ENCODE results near the gene SPEF1.

The SPEF1 gene

GRCh38 chr20:3729811-3730540 is 51.3 kb downstream of the SPEF1 start:
- DNase-seq (ENCODE audit: low read depth) = no peak
- no peak for TF ChIP-seq CTCF (IDR thresholded peaks at IDR 0.05; ENCODE audit: insufficient read depth, low read depth, low read length, missing control alignments)
- no peak overlapping the region for H3K4me3 ChIP-seq (ENCODE audit: low read length)

GRCh38 chr20:3729378-3729777 is 51.9 kb downstream of the SPEF1 start:
- TF ChIP-seq CTCF (IDR thresholded peaks at IDR 0.05; ENCODE audit: insufficient read depth, low read depth, low read length, missing control alignments) = no peak
- H3K4me3 ChIP-seq (ENCODE audit: low read length) = no peak overlapping the region
- DNase-seq (ENCODE audit: low read depth) = no peak

GRCh38 chr20:3728876-3729275 is 52.4 kb downstream of the SPEF1 start:
- TF ChIP-seq CTCF (IDR thresholded peaks at IDR 0.05; ENCODE audit: insufficient read depth, low read depth, low read length, missing control alignments) = no peak
- no peak overlapping the region for H3K4me3 ChIP-seq (ENCODE audit: low read length)
- no peak for DNase-seq (ENCODE audit: low read depth)

- no peak for DNase-seq (ENCODE audit: low read depth)
- H3K4me3 ChIP-seq (ENCODE audit: low read length) = no peak overlapping the region
- no peak for TF ChIP-seq CTCF (IDR thresholded peaks at IDR 0.05; ENCODE audit: insufficient read depth, low read depth, low read length, missing control alignments)
Measured at GRCh38 chr20:3728354-3728753, 52.9 kb downstream of the SPEF1 start.
